GM21390 (cell line): ENCODE data around the gene ABLIM1.
A peak's percentile ranks its signal among the peaks of the same experiment; 100 is the strongest.
"Not testable (repeated sequence)": the region's sequence is repeated elsewhere in the genome, so short reads cannot be mapped to it uniquely, and the experiment has no call there.

Experiments
- ATAC-seq: cut with Tn5 transposase; IDR thresholded peaks from one replicate; pipeline ENCODE4 v1.9.1; 2021; ENCODE audit not compliant: unreplicated experiment

ABLIM1 gene

GRCh38 chr10:114658175-114658574 is at the start of gene ABLIM1:
TSS of gene ABLIM1 (minus strand) at chr10:114658275. CDS start at chr10:114658200, 75 bp downstream.
- no peak for ATAC-seq

DNA sequence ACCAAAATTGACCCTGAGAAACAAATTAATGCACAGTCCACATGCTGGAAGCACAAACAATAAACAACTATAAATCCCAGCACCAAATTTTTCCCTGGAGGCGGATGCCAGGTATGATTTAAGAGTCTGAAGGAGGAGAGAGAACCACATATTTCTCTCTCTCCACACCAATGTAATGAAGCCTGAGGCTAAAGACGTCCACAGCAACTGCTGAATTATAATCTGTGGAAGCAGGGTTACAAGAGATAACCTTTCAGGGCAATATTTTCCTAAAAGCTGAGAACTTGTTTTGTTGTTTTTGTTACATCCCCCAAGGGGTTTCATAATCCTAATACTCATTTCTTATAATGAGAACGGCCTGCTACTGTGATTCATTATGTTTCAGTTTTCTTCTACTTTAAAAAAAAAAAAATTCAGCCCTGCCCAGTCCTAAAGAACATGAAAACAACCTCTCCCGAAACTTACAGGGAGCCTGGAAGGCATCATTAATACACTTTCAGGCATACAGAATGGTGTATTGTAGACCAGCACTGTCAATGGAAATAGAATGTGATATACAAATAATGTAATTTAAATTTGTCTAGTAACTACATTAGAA is 48.5 kb upstream of the ABLIM1 start:
- no peak for ATAC-seq

GRCh38 chr10:114704679-114705078 is 46.6 kb upstream of the ABLIM1 start:
- no peak for ATAC-seq

GRCh38 chr10:114703377-114704107 is 45.5 kb upstream of the ABLIM1 start:
- ATAC-seq, result no peak

GRCh38 chr10:114698271-114699061 is 40.4 kb upstream of the ABLIM1 start:
- ATAC-seq, result no peak

- no peak for ATAC-seq
Measured at GRCh38 chr10:114697061-114697598, 39.1 kb upstream of the ABLIM1 start.

DNA sequence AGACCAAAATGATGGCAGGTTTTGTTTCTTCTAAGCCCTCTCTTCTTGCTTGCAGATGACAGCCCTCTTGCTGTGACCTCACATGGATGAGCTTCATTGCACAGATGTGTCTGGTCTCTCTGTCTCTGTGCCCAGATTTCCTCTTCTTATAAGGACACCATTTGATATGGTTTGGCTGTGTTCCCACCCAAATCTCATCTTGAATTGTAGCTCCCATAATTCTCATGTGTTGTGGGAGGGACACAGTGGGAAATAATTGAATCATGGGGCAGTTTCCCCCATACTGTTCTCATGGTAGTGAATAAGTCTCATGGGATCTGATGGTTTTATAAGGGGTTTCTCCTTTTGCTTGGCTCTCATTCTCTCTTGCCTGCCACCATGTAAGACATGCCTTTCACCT is 38.2 kb upstream of the ABLIM1 start:
- ATAC-seq, result not testable (repeated sequence)

DNA sequence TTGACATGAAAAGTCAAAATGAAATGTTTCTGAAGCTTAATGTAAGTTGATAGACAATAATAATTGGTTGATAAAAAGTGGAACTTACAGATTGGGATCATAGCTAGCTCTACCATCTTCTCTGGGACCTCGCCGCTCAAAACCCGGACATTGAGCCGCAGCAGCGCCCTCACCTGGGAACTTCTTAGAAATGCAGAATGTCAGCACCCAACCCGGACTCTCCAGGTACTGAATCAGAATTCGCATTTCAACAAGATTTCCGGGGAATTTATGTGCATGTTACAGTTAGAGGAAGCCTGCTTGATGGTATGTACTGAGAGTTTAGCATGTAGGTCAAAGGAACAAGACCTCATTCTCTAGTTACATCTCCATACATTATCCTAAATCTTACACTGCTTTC is 36.7 kb upstream of the ABLIM1 start:
- ATAC-seq, result peak; percentile 58

DNA sequence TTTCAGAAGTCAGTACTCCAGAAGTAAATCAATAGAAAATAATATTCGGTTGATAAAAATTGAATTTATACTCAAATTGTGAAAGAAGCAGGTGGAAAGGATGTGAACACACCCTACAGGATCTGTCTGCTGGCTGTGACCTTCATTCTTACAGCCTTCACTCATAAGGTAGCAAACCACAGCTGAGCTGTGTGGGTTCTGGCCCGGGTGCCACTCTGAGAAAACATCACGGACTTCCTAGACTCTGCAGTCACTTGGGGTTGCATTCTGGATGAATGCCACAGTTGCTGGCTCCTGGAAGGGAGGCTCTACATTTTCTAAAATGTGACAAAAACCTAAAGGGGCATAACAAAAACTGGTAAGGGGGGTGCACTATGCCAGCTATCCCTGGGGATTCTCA is 36.0 kb upstream of the ABLIM1 start:
- ATAC-seq, result no peak

- no peak for ATAC-seq
Measured at GRCh38 chr10:114691442-114691941, 33.4 kb upstream of the ABLIM1 start.

- no peak for ATAC-seq
Measured at GRCh38 chr10:114688786-114689185, 30.7 kb upstream of the ABLIM1 start.

- ATAC-seq, result no peak
Measured at GRCh38 chr10:114687459-114687858, 29.4 kb upstream of the ABLIM1 start.

GRCh38 chr10:114686013-114686412 is 27.9 kb upstream of the ABLIM1 start:
- no peak for ATAC-seq

DNA sequence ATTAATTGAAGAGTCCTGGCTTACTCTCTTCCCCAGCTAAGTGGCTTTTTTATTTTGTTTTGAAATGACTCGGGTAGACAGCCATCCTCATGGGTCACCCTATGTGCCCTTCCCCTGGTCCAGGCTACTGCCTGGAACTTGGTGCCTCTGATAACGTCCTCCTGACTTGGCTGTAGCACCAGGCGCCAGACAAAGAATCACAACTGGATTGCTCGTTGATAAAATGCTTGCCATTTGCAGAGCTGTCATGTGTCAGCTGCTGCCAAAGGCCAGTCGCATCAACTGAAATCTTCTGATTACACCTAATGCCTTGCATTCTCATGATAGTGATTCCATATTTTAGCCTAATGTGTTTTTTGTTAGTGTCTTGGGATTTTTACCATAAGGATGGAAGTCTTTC is 27.4 kb upstream of the ABLIM1 start:
- ATAC-seq, result no peak

DNA sequence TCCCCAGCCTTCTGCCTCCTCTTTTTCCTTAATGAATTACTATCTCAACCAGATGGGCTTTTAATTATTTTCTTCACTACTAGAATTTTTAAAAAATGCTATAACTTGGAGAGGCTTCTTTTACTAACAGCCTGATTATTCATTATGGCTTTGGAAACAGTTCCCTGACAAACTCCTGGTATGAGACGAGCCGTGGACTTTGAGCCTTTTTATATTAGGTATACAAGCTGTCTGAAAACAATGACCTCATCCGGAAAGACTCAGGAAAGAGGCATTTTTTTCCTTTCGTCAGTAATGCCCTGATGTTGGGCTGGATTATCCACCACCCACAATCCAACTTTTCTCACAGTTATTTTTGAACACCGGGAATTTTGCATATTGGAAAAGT is 26.7 kb upstream of the ABLIM1 start:
- ATAC-seq, result no peak

GRCh38 chr10:114684084-114684821 is 26.2 kb upstream of the ABLIM1 start:
- ATAC-seq, result no peak

DNA sequence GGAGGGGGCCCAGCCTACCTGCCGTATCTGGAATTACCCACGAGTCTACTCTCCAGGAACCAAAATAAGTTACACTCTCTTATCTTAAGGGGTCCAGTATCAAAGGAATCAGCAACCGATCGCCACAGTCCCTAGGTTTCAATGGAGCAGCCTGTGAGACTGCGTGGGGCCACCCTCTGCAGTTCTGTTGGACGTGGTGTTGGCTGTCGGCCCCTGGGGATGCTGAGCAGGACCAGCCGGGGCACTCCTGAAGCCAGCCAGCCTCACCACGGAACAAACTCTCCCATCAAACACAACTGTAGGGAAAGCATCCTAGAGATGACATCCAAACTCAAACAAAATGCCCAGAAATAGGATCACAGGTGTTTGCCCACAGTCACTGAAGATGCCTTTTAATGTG is 25.5 kb upstream of the ABLIM1 start:
- no peak for ATAC-seq

GRCh38 chr10:114683162-114683561 is 25.1 kb upstream of the ABLIM1 start:
- no peak for ATAC-seq

DNA sequence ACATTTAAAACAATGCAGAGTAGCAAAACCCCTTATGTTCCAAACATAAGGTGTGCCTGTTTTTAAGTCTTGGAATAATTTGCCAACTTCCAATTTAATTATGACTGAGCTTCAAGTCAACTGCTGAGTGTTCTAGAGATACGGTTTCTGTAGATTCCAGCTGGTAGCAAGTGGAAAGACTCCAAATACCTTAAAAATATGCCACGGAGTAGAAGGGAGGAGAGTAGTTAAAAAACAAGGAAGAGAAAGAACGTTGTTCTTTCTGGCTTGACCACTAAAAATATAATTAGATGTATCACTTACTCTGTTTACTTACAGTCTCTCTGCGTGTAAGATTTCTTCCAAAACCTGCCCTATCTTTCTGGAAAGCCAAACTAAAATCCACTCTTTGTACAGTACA is 24.5 kb upstream of the ABLIM1 start:
- no peak for ATAC-seq

DNA sequence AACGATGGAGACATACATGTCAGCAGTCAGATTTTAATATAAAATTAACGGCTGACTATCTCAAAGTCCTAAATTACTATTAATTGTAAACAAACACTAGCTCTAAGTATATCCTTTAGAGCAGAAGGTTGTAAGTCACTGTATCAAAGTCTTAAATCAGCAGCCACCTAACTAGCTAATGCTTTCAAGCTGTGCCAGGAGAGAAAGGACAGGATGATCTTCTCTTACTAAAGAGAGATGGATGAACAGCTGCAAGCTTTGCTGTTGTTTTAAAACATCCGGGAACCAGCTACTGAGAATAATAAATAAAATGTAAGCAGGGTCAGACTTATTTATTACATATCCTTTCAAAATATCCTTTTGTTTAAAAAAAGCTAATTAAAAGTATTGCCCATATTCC is 24.0 kb upstream of the ABLIM1 start:
- ATAC-seq, result no peak

- ATAC-seq, result no peak
Measured at GRCh38 chr10:114681542-114681941, 23.5 kb upstream of the ABLIM1 start.
